Dendritic cell treated with granulocyte-macrophage colony-stimulating factor and Interleukin-4, amounts not matched to agents 40 ng/mL and 50 ng/mL, for 4 days (primary cell): Measurements from ENCODE around the gene CCNF.
"Not testable (repeated sequence)": the region's sequence is repeated elsewhere in the genome, so short reads cannot be mapped to it uniquely, and the experiment has no call there.

Experiments
- H3K27ac Mint-ChIP-seq: one replicate; pipeline ENCODE4 v1.8.0; 2022; ENCODE audit warnings: mild to moderate bottlenecking, mixed read lengths
- H3K27me3 Mint-ChIP-seq: one replicate; pipeline ENCODE4 v1.8.0; 2022; ENCODE audit warnings: mild to moderate bottlenecking, mixed read lengths
- H3K36me3 Mint-ChIP-seq: one replicate; pipeline ENCODE4 v1.8.0; 2022; ENCODE audit warnings: low read depth, mixed read lengths
- H3K4me1 Mint-ChIP-seq: one replicate; pipeline ENCODE4 v1.8.0; 2022; ENCODE audit warnings: low read depth, mixed read lengths
- H3K4me3 Mint-ChIP-seq: one replicate; pipeline ENCODE4 v1.8.0; 2022; ENCODE audit warnings: mild to moderate bottlenecking, moderate library complexity, mixed read lengths
- H3K9me3 Mint-ChIP-seq: one replicate; pipeline ENCODE4 v1.8.0; 2022; ENCODE audit warnings: mixed read lengths
- intact Hi-C: fragments of 100-400 bp; cut with micrococcal nuclease; formaldehyde crosslinking; loops from one replicate; pipeline ENCODE4 v1.15.0; 2022

Gene CCNF, protein sequence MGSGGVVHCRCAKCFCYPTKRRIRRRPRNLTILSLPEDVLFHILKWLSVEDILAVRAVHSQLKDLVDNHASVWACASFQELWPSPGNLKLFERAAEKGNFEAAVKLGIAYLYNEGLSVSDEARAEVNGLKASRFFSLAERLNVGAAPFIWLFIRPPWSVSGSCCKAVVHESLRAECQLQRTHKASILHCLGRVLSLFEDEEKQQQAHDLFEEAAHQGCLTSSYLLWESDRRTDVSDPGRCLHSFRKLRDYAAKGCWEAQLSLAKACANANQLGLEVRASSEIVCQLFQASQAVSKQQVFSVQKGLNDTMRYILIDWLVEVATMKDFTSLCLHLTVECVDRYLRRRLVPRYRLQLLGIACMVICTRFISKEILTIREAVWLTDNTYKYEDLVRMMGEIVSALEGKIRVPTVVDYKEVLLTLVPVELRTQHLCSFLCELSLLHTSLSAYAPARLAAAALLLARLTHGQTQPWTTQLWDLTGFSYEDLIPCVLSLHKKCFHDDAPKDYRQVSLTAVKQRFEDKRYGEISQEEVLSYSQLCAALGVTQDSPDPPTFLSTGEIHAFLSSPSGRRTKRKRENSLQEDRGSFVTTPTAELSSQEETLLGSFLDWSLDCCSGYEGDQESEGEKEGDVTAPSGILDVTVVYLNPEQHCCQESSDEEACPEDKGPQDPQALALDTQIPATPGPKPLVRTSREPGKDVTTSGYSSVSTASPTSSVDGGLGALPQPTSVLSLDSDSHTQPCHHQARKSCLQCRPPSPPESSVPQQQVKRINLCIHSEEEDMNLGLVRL

DNA sequence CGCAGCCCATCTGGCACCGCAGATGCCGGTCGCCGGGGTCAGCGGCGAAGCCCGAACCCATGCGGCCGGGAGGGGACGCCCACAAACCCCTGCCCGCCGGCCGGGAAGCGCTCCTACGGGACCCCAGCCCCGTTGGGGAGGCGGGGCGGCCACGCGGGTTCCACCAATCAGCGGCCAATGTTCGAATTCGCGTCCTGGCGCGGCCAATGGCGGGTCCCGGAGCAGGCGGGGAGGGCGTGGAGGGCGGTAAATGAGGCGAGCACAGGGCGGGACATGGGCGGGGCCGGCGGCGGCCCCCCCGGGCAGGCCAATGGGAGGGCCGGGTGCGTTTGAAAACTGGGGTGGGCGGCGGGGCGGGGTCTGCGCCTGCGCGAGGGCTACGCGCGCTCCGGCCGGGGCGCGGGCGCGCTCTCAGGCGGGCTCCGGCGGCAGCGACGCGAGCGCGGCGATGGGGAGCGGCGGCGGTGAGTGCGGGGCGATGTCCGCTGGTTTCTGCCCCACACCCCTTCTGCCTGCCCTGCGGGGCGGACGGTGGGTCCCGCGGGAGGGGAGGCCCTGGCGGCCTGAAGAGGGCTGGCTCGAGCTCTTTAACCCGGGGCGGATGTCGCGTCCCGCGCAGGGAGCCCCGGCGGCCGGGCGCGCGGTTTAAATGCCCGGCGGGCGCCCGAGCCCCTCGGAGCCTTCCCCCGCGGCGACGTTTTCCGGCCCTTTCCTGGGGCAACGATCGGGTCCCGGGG lies at the start of gene CCNF:
Gene CCNF (plus strand): TSS at position 414 of the 737 bp plus-strand sequence. CDS start 35 bp downstream, at position 449.
- no peaks in the 10 kb centered on the region for H3K9me3 Mint-ChIP-seq
- H3K27ac Mint-ChIP-seq, result peak within 1 kb of the TSS; percentile 60
- peaks cover 21% of the 10 kb centered on the region for H3K27me3 Mint-ChIP-seq
- H3K36me3 Mint-ChIP-seq, result peaks cover 15% of the 10 kb centered on the region
- intact Hi-C loops, result no loop called here
- H3K4me1 Mint-ChIP-seq, result peaks cover 23% of the 10 kb centered on the region
- peak within 1 kb of the TSS; percentile 79 for H3K4me3 Mint-ChIP-seq

DNA sequence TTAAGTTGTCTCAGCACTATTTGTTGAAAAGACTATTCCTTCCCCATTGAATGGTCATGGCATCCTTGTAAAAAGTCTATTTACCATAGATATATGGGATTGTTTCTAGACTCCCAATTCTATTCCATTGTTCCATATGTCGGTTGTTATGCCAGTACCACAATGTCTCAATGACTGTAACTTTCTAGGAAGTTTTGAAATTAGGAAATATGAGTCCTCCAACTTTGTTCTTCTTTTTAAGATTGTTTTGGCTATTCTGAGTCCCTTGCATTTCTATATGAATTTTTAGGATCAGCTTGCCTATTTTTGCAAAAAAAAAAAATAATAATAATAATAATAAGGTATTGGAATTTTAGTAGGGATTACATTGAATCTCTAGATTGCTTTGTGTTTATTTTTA lies 45.7 kb upstream of the CCNF start:
- no peak overlapping the region for H3K27ac Mint-ChIP-seq
- no peak overlapping the region for H3K4me3 Mint-ChIP-seq
- intact Hi-C loops, result no loop called here
- peaks cover 4% of the 10 kb centered on the region for H3K27me3 Mint-ChIP-seq
- H3K9me3 Mint-ChIP-seq, result peaks cover 4% of the 10 kb centered on the region
- peaks cover 5% of the 10 kb centered on the region for H3K4me1 Mint-ChIP-seq
- H3K36me3 Mint-ChIP-seq, result no peaks in the 10 kb centered on the region

DNA sequence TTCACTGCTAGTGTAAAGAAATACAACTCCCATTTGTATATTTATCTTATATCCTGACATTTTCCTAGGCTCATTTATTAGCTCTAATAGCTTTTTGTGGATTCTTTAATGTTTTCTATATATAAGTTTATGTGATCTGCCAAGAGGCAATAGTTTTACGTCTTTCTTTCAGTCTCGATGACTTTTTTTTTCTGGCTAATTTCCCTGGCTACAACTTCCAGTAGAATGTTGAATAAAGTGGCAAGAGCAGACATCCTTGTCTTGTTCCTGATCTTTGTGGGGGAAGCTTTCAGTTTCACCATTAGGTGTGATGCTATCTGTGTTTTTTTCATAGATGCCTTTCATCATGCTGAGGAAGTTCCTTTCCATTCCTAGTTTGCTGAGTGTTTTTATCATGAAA lies 44.8 kb upstream of the CCNF start:
- Mint-ChIP-seq H3K4me1 (peaks cover 5% of the 10 kb centered on the region), H3K27ac (no peak overlapping the region)
- intact Hi-C loops, result no loop called here

DNA sequence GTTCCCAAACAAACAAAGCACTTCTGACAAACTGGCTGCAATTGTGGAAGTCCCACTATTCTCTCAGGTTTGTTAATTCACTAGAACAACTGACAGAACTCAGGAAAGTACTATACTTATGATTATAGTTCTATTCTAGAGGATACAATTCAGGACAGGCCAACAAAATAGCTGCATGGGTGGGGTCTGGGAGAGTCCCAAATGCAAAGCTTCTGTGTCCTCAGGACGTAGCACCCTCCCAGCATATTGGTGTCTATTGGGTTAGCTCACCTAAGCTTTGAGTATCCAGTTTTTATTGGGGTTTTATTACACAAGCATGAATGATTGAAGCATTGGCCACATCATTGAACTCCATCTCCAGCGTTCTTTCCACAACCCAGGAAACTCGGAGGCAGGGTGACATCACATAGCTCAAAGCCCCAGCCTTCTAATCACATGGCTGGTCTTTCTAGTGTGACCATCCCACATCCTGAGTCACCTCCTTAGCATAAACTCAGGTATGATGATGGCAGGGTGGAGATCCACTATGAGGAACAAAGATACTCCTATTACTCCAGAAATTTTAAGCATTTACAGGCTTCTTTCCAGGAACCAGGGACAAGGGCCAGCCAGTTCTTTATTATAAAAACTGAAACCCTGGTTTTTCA lies 43.9 kb upstream of the CCNF start:
- H3K4me1 Mint-ChIP-seq, result peaks cover 5% of the 10 kb centered on the region
- H3K27me3 Mint-ChIP-seq, result peaks cover 4% of the 10 kb centered on the region
- intact Hi-C loops, result no loop called here
- H3K4me3 Mint-ChIP-seq, result no peak overlapping the region
- H3K9me3 Mint-ChIP-seq, result peaks cover 12% of the 10 kb centered on the region
- H3K27ac Mint-ChIP-seq, result no peak overlapping the region
- H3K36me3 Mint-ChIP-seq, result no peaks in the 10 kb centered on the region

More for the DNA sequence above, 44.8 kb upstream of the CCNF start:
- Mint-ChIP-seq H3K27me3 (peaks cover 4% of the 10 kb centered on the region), H3K9me3 (peaks cover 12% of the 10 kb centered on the region), H3K36me3 (no peaks in the 10 kb centered on the region), H3K4me3 (no peak overlapping the region)

DNA sequence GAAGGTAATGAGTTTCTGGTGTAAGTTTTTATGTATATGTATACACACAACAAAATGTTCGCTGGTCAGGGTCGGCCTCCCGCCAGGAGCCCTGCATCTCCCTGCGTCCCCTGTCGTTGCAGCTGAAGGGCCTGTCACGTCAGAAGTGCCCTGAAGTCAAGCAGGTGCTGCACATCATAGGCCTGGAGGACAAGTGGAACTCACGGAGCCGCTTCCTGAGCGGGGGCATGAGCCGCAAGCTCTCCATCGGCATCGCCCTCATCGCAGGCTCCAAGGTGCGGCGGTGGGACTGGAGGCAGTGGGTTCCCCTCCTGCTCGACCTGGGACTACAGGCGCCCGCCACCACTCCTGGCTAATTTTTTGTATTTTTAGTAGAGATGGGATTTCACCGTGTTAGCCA lies 43.3 kb upstream of the CCNF start:
- peaks cover 12% of the 10 kb centered on the region for H3K9me3 Mint-ChIP-seq
- intact Hi-C loops, H3K4me3 Mint-ChIP-seq, H3K4me1 Mint-ChIP-seq, H3K27me3 Mint-ChIP-seq, H3K36me3 Mint-ChIP-seq, H3K27ac Mint-ChIP-seq: not testable (repeated sequence)

DNA sequence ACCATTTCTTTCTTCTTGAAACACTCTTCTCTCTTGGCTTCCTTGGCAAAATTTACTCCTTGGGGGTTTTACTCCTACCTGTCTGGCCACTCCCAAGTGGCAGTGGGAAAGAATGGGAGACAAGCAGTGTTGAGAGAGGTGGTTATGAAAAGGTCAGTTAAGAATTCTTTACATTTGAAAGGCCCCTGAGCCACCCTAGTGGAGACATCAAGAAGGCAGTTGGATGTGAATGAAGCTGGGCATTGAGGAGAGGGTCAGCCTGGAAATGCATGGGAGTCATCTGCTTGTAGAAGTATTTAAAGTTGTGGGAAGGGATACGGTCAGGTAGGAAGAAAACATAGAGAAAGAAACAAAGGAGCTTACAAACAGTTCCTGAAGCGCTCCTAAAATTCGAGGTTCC lies 42.3 kb upstream of the CCNF start:
- intact Hi-C loops, result no loop called here
- H3K27ac Mint-ChIP-seq, result no peak overlapping the region
- H3K9me3 Mint-ChIP-seq, result peaks cover 12% of the 10 kb centered on the region
- H3K27me3 Mint-ChIP-seq, result peaks cover 4% of the 10 kb centered on the region
- H3K36me3 Mint-ChIP-seq, result no peaks in the 10 kb centered on the region
- no peak overlapping the region for H3K4me3 Mint-ChIP-seq
- H3K4me1 Mint-ChIP-seq, result peaks cover 5% of the 10 kb centered on the region

DNA sequence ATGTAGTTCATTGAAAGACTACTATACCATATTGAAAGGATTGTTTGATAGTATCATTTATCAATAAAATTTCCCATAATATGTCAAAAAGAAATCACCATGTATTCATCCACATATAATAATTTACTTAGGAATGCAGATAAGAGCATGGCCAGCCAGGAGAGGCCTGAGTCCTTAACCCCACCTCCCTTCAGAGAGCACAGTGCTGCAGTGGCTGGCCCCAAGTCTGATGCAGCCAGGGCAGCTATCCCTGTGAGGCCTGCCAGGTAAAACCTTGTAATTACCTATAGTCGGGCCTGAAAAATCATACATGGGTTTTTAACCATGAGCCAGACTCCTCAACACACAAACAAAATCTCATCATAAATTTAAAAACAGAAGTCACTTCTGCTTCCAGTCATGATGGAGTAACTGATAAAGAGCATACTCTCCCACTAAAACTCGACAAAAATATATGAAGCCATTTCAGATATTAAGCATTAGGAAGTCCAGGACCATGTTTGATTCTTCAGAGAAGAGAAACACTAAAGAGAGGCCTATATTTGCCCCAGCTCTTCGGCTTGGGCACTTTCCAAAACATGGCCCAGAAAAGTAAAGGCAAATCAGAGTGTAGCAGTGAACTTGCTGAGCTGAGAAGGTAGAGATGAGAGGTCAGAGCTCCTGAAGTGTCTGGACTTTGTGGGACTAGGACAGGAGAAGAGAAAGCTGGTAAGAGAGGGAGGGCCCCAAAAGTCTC lies 40.9 kb upstream of the CCNF start:
- Mint-ChIP-seq H3K4me3 (no peak overlapping the region), H3K4me1 (peaks cover 5% of the 10 kb centered on the region), H3K36me3 (no peaks in the 10 kb centered on the region), H3K9me3 (peaks cover 12% of the 10 kb centered on the region), H3K27me3 (peaks cover 3% of the 10 kb centered on the region), H3K27ac (no peak overlapping the region)
- intact Hi-C loops, result no loop called here

DNA sequence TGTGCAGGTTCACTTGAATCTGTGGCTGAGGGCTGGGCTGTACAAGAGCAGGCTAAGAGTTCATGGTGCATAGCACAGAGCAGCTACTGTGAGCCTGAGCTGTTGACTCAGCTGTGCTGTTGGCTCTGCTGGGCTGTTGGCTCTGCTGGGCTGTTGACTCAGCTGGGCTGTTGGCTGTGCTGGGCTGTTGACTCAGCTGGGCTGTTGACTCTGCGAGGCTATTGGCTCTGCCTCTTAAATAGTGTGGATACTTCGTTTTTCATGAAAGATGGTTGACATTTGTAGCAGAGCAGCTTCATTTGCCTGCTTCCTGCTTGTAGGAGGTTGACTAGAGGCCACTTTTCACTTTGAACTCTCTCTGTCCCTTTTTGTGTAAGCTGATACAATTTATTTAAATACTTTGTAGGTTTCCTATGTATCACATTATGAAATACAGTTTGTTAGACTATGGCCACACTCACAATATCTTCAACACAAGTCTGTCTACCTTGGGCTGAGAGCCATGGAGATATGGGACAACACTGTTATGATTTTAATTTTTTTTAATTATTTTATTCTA lies 40.3 kb upstream of the CCNF start:
- Mint-ChIP-seq H3K4me1 (peaks cover 5% of the 10 kb centered on the region), H3K27me3 (peaks cover 5% of the 10 kb centered on the region), H3K27ac (no peak overlapping the region), H3K9me3 (peaks cover 12% of the 10 kb centered on the region), H3K4me3 (no peak overlapping the region), H3K36me3 (no peaks in the 10 kb centered on the region)
- intact Hi-C loops, result no loop called here

DNA sequence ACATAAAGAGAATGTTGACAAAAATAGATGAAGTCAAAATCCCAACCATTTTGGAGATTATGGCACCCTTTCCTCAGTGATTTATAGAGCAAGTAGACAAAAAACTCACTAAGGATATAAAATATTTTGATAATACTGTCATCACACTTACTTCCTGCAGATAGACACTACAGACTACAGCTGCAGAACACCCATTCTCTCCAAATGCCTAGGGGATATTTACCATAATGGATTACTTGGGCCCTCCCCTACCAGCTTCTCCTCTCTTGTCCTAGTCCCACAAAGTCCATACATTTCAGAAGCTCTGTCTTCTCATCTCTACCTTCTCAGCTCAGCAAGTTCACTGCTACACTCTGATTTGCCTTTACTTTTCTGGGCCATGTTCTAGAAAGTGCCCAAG lies 37.2 kb upstream of the CCNF start:
- Mint-ChIP-seq H3K27ac (no peak overlapping the region), H3K4me1 (no peaks in the 10 kb centered on the region), H3K27me3 (peaks cover 13% of the 10 kb centered on the region), H3K9me3 (peaks cover 12% of the 10 kb centered on the region), H3K4me3 (no peak overlapping the region), H3K36me3 (no peaks in the 10 kb centered on the region)
- intact Hi-C loops, result no loop called here

DNA sequence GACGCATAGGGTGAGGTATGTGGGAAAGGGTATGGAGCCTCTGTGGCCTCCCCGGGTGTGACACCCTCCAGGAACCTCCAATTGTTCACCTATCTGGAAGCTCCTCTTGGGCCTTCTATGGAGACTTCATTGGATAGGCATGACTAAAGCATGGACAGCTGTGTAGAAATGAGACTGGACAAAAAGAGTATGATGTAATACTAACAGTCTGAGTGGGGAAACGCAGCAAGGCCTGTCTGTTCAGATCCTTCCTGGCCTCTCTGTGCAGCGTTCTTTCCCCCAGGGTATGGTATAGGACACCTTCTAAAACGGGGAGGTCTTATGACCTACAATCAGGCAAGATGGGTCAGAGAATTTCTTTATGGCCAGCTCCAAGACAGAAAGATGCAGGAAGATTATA lies 30.7 kb upstream of the CCNF start:
- Mint-ChIP-seq H3K27me3 (peaks cover 11% of the 10 kb centered on the region), H3K4me3 (no peak overlapping the region), H3K4me1 (no peaks in the 10 kb centered on the region), H3K36me3 (no peaks in the 10 kb centered on the region), H3K27ac (no peak overlapping the region), H3K9me3 (no peaks in the 10 kb centered on the region)
- intact Hi-C loops, result no loop called here

DNA sequence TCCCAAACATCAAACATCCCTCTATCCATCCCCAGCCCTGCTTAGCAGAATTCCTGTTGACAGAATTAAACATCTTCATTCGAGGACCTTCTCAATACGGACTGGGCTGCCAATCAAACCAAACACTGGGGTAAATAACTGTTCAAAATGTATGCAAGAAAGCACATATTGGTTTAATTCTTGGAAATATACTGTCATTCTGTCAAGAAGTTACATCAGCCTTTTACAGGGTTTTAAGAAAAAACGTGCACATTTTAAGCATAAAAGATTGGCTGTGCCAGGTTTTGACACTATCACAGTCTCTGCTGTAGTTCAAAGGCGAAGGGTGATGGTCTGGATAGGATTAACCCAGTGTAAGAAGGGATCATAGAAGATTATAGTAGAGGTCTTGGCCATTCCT lies 25.1 kb upstream of the CCNF start:
- intact Hi-C loops, result no loop called here
- Mint-ChIP-seq H3K4me3 (no peak overlapping the region), H3K4me1 (no peaks in the 10 kb centered on the region), H3K9me3 (no peaks in the 10 kb centered on the region), H3K27ac (no peak overlapping the region), H3K36me3 (no peaks in the 10 kb centered on the region), H3K27me3 (peaks cover 9% of the 10 kb centered on the region)

DNA sequence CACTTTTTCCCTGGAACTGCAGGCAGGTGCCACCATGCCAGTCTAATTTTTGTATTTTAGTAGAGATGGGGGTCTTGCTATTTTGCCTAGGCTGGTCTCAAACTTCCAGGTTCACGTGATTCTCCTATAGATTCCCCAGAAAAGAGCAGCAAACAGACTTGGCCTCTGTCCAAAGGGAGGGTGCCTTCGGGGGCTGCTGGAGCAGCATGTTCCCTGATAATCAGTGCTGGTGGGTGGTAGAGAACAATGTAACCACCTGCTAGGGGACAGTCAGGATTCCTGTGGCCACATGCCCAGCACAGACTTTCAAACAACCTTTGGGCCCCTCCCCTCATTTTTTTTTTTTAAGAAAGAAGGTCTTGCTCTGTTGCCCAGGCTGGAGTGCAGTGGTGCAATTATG lies 14.2 kb upstream of the CCNF start:
- Mint-ChIP-seq H3K4me3 (no peak overlapping the region), H3K27ac (no peak overlapping the region), H3K9me3 (no peaks in the 10 kb centered on the region), H3K27me3 (peaks cover 13% of the 10 kb centered on the region), H3K36me3 (no peaks in the 10 kb centered on the region), H3K4me1 (peaks cover 1% of the 10 kb centered on the region)
- intact Hi-C loops, result no loop called here

DNA sequence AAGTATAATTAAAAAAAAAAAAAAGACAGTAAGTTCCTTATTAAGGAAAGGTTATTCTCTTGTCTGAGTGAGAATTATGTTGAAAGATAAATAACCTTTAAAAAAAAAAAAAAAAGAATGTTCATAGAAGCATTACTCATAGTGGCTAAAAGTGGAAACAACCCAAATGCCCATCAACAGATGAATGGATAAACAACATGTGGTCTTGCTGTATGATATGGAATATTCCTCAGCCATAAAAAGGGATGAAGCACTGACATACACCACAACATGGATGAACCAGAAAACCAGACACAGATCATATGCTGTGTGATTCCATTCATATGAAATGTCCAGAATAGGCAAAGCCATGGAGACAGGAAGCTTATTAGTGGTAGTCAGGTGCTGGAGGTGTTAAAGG lies 9.2 kb upstream of the CCNF start:
- intact Hi-C loops, result loop anchor here (5.0 kb wide), 1 partner anchor 78 kb away; the partner anchor contains the start of gene ABCA3
- H3K36me3 Mint-ChIP-seq, result no peaks in the 10 kb centered on the region
- H3K4me3 Mint-ChIP-seq, result no peak overlapping the region
- no peak overlapping the region for H3K27ac Mint-ChIP-seq
- H3K9me3 Mint-ChIP-seq, result no peaks in the 10 kb centered on the region
- H3K27me3 Mint-ChIP-seq, result peaks cover 6% of the 10 kb centered on the region
- peaks cover 10% of the 10 kb centered on the region for H3K4me1 Mint-ChIP-seq
